Trophoblast cell (in vitro differentiated cells and primary cell): ENCODE results near the gene NOP56.

Experiments used
- DNase-seq, 2 donors: peaks; one replicate each; pipeline ENCODE4 v3.0.0-alpha.2; 2016
- H2AFZ ChIP-seq: 2 replicates; pipeline ENCODE4 v1.6.1; 2013; ENCODE audit warnings: low read length, moderate library complexity, mild to moderate bottlenecking; ENCODE audit not compliant: insufficient read depth, poor library complexity
- H2AK5ac ChIP-seq: 2 replicates; pipeline ENCODE4 v1.6.1; 2013; ENCODE audit warnings: mild to moderate bottlenecking, low read length
- H2BK120ac ChIP-seq: 2 replicates; pipeline ENCODE4 v1.6.1; 2013; ENCODE audit warnings: low read length, mild to moderate bottlenecking, moderate library complexity; ENCODE audit not compliant: insufficient read depth, poor library complexity
- H2BK12ac ChIP-seq: 2 replicates; pipeline ENCODE4 v1.6.1; 2013; ENCODE audit warnings: mild to moderate bottlenecking, low read length, moderate library complexity
- H2BK5ac ChIP-seq: 2 replicates; pipeline ENCODE4 v1.6.1; 2013; ENCODE audit warnings: low read length, low read depth, moderate library complexity, mild to moderate bottlenecking; ENCODE audit not compliant: poor library complexity
- H3K14ac ChIP-seq: 2 replicates; pipeline ENCODE4 v1.6.1; 2013; ENCODE audit warnings: mild to moderate bottlenecking, low read length
- H3K18ac ChIP-seq: 2 replicates; pipeline ENCODE4 v1.6.1; 2013; ENCODE audit warnings: mild to moderate bottlenecking, low read length
- H3K23ac ChIP-seq: 2 replicates; pipeline ENCODE4 v1.6.1; 2013; ENCODE audit warnings: low read length
- H3K27ac ChIP-seq: 2 replicates; pipeline ENCODE4 v1.5.1; 2013; ENCODE audit warnings: low read depth, mild to moderate bottlenecking, inconsistent platforms, low read length, moderate library complexity
- H3K27me3 ChIP-seq: 2 replicates; pipeline ENCODE4 v1.6.1; 2013; ENCODE audit warnings: inconsistent platforms, mild to moderate bottlenecking, low read length, moderate library complexity; ENCODE audit not compliant: insufficient read depth
- H3K36me3 ChIP-seq, 2 experiments: 1 replicate in 1 of 2; 2 replicates in 1 of 2; pipeline ENCODE4 v1.6.1; 2013; ENCODE audit warnings: low read length in 2 of 2, mild to moderate bottlenecking in 2 of 2, moderate library complexity in 1 of 2; ENCODE audit not compliant: insufficient read depth in 2 of 2, control insufficient read depth in 1 of 2
- H3K4ac ChIP-seq: 2 replicates; pipeline ENCODE4 v1.6.1; 2013; ENCODE audit warnings: low read depth, mild to moderate bottlenecking, low read length, moderate library complexity
- H3K4me1 ChIP-seq, 2 experiments: 1 replicate in 1 of 2; 2 replicates in 1 of 2; pipeline ENCODE4 v1.6.1; 2013; ENCODE audit warnings: low read length in 2 of 2, mild to moderate bottlenecking in 2 of 2, moderate library complexity in 1 of 2; ENCODE audit not compliant: insufficient read depth in 2 of 2, control insufficient read depth in 1 of 2
- H3K4me2 ChIP-seq: 2 replicates; pipeline ENCODE4 v1.6.1; 2013; ENCODE audit warnings: inconsistent platforms, mild to moderate bottlenecking, low read length, moderate library complexity
- H3K4me3 ChIP-seq: 2 replicates; pipeline ENCODE4 v1.5.1; 2013; ENCODE audit warnings: mild to moderate bottlenecking, low read depth, low read length, inconsistent platforms
- H3K79me1 ChIP-seq: one replicate; pipeline ENCODE4 v1.6.1; 2013; ENCODE audit warnings: low read length
- H3K79me2 ChIP-seq: 2 replicates; pipeline ENCODE4 v1.6.1; 2013; ENCODE audit warnings: low read length, mild to moderate bottlenecking; ENCODE audit not compliant: control insufficient read depth, insufficient read depth, poor library complexity
- H3K9ac ChIP-seq: 2 replicates; pipeline ENCODE4 v1.6.1; 2013; ENCODE audit warnings: mild to moderate bottlenecking, low read length
- H3K9me3 ChIP-seq: 2 replicates; pipeline ENCODE4 v1.6.1; 2013; ENCODE audit warnings: low read depth, mild to moderate bottlenecking, control low read depth, inconsistent platforms, low read length; ENCODE audit not compliant: insufficient read depth
- H4K12ac ChIP-seq: 2 replicates; pipeline ENCODE4 v1.6.1; 2013; ENCODE audit warnings: low read depth, mild to moderate bottlenecking, low read length, moderate library complexity
- H4K8ac ChIP-seq: 2 replicates; pipeline ENCODE4 v1.6.1; 2013; ENCODE audit warnings: low read depth, mild to moderate bottlenecking, low read length, moderate library complexity
- H4K91ac ChIP-seq: one replicate; pipeline ENCODE4 v1.6.1; 2013; ENCODE audit warnings: low read depth, mild to moderate bottlenecking, low read length, moderate library complexity
- WGBS: extraction: QIAGEN DNeasy Blood & Tissue Kit; methylation state at CpG from one replicate; pipeline ENCODE4 v1.1.7; 2013; ENCODE audit warnings: missing lambda C conversion rate; ENCODE audit not compliant: insufficient read length, insufficient coverage; ENCODE audit errors: extremely low coverage; 5-methylcytosine and 5-hydroxymethylcytosine counted together

The NOP56 gene

GRCh38 chr20:2698912-2699311 lies 46.5 kb downstream of the NOP56 start:
- Histone ChIP-seq H2BK12ac (no peak overlapping the region), H2BK120ac (no peak overlapping the region), H2BK5ac (no peak overlapping the region), H3K4me3 (no peak overlapping the region), H3K79me2 (no peaks in the 10 kb centered on the region), H3K79me1 (no peaks in the 10 kb centered on the region), H3K9me3 (peaks cover 5% of the 10 kb centered on the region), H3K4me1 (peaks cover 0 to 3% of the 10 kb centered on the region in 2 experiments), H4K12ac (no peak overlapping the region), H3K14ac (no peak overlapping the region), H3K27me3 (peaks cover 23% of the 10 kb centered on the region), H3K36me3 (no peaks in the 10 kb centered on the region), H3K18ac (no peak overlapping the region), H3K9ac (no peak overlapping the region), H4K8ac (no peak overlapping the region), H2AFZ (no peak overlapping the region), H3K23ac (no peak overlapping the region), H2AK5ac (no peak overlapping the region), H3K4me2 (no peak overlapping the region), H4K91ac (no peak overlapping the region), H3K4ac (no peak overlapping the region), H3K27ac (no peak overlapping the region)
- no CpG with 5 or more reads among the region's 4 CpGs for WGBS
- DNase-seq, result no peak

GRCh38 chr20:2699775-2700413 lies 47.5 kb downstream of the NOP56 start:
- H3K4me1 ChIP-seq, result no peaks in the 10 kb centered on the region
- peaks cover 15% of the 10 kb centered on the region for H3K27me3 ChIP-seq
- H2BK120ac ChIP-seq, result no peak overlapping the region
- H3K79me1 ChIP-seq, result no peaks in the 10 kb centered on the region
- no peaks in the 10 kb centered on the region for H3K79me2 ChIP-seq
- no peak overlapping the region for H3K9ac ChIP-seq
- H3K4ac ChIP-seq, result no peak overlapping the region
- no peak overlapping the region for H2AFZ ChIP-seq
- no peak overlapping the region for H4K8ac ChIP-seq
- no peak overlapping the region for H3K18ac ChIP-seq
- H4K91ac ChIP-seq, result no peak overlapping the region
- H2BK5ac ChIP-seq, result no peak overlapping the region
- no peak overlapping the region for H3K14ac ChIP-seq
- DNase-seq, result no peak
- H2AK5ac ChIP-seq, result no peak overlapping the region
- no peak overlapping the region for H3K4me3 ChIP-seq
- no peak overlapping the region for H3K23ac ChIP-seq
- no peak overlapping the region for H4K12ac ChIP-seq
- H3K27ac ChIP-seq, result no peak overlapping the region
- H2BK12ac ChIP-seq, result no peak overlapping the region
- H3K36me3 ChIP-seq, result no peaks in the 10 kb centered on the region
- peaks cover 5% of the 10 kb centered on the region for H3K9me3 ChIP-seq
- H3K4me2 ChIP-seq, result no peak overlapping the region
- WGBS, result no CpG with 5 or more reads among the region's 5 CpGs

GRCh38 chr20:2700913-2701620 lies 48.6 kb downstream of the NOP56 start:
- H3K4me2 ChIP-seq, result no peak overlapping the region
- H3K14ac ChIP-seq, result no peak overlapping the region
- H3K27ac ChIP-seq, result no peak overlapping the region
- H3K9me3 ChIP-seq, result peaks cover 7% of the 10 kb centered on the region
- H2AK5ac ChIP-seq, result no peak overlapping the region
- H4K91ac ChIP-seq, result no peak overlapping the region
- no peaks in the 10 kb centered on the region for H3K79me1 ChIP-seq
- no peak overlapping the region for H3K9ac ChIP-seq
- H2BK120ac ChIP-seq, result no peak overlapping the region
- no peak overlapping the region for H4K8ac ChIP-seq
- no peak overlapping the region for H2BK12ac ChIP-seq
- no peak overlapping the region for H2AFZ ChIP-seq
- no peak overlapping the region for H3K4me3 ChIP-seq
- H3K23ac ChIP-seq, result no peak overlapping the region
- H3K36me3 ChIP-seq, result no peaks in the 10 kb centered on the region
- no CpG with 5 or more reads among the region's 9 CpGs for WGBS
- H3K4ac ChIP-seq, result no peak overlapping the region
- no peak overlapping the region for H2BK5ac ChIP-seq
- H3K4me1 ChIP-seq, result no peaks in the 10 kb centered on the region
- H3K79me2 ChIP-seq, result no peaks in the 10 kb centered on the region
- H3K18ac ChIP-seq, result no peak overlapping the region
- no peak for DNase-seq
- peaks cover 5% of the 10 kb centered on the region for H3K27me3 ChIP-seq
- no peak overlapping the region for H4K12ac ChIP-seq

GRCh38 chr20:2701671-2702081 lies 49.2 kb downstream of the NOP56 start:
- H3K27me3 ChIP-seq, result peaks cover 4% of the 10 kb centered on the region
- no peaks in the 10 kb centered on the region for H3K79me2 ChIP-seq
- H3K4ac ChIP-seq, result no peak overlapping the region
- no peak for DNase-seq
- no peak overlapping the region for H2BK5ac ChIP-seq
- no peaks in the 10 kb centered on the region for H3K36me3 ChIP-seq
- no peak overlapping the region for H2BK120ac ChIP-seq
- no peak overlapping the region for H3K9ac ChIP-seq
- H3K14ac ChIP-seq, result no peak overlapping the region
- H2AK5ac ChIP-seq, result no peak overlapping the region
- no peak overlapping the region for H2AFZ ChIP-seq
- H3K79me1 ChIP-seq, result no peaks in the 10 kb centered on the region
- H3K4me3 ChIP-seq, result peak overlapping the region; percentile 12
- no peak overlapping the region for H3K23ac ChIP-seq
- no peak overlapping the region for H4K91ac ChIP-seq
- WGBS, result no CpG with 5 or more reads among the region's 5 CpGs
- H4K12ac ChIP-seq, result no peak overlapping the region
- no peaks in the 10 kb centered on the region for H3K4me1 ChIP-seq
- H3K9me3 ChIP-seq, result peaks cover 6% of the 10 kb centered on the region
- H4K8ac ChIP-seq, result no peak overlapping the region
- H2BK12ac ChIP-seq, result no peak overlapping the region
- H3K18ac ChIP-seq, result no peak overlapping the region
- no peak overlapping the region for H3K4me2 ChIP-seq
- no peak overlapping the region for H3K27ac ChIP-seq
